Gastroesophageal sphincter (tissue), 4 donors: ENCODE measurements around the gene PPP1R7. TPM values are rescaled to one million over a fixed set of nuclear protein-coding genes. Genes with fewer than 3 reads are reported as not detected.

Experiments
- ATAC-seq: fragments of 150-250 bp; one replicate; pipeline ENCODE4 v1.9.1; 2016; ENCODE audit warnings: mild to moderate bottlenecking, moderate library complexity
- H3K27ac ChIP-seq, 4 donors: fragments of 200-600 bp; sonication (generic) in 3 of 4; 1 replicate in 3 of 4; 2 replicates in 1 of 4; pipeline ENCODE4 v1.5.1; 2016 to 2019
- H3K27me3 ChIP-seq: fragments of 200-600 bp; sonication (generic); one replicate; pipeline ENCODE4 v1.5.1; 2019
- H3K36me3 ChIP-seq, 2 donors: fragments of 200-600 bp; sonication (generic); one replicate each; pipeline ENCODE4 v1.5.1; 2019; ENCODE audit warnings: control low read depth in 1 of 2
- H3K4me1 ChIP-seq, 3 donors: fragments of 200-600 bp; sonication (generic); 1 replicate in 2 of 3; 2 replicates in 1 of 3; pipeline ENCODE4 v1.5.1; 2016 to 2019; ENCODE audit warnings: control low read depth in 2 of 3
- H3K4me3 ChIP-seq, 2 donors: fragments of 200-600 bp; sonication (generic); one replicate each; pipeline ENCODE4 v1.5.1; 2019; ENCODE audit warnings: mild to moderate bottlenecking in 1 of 2, moderate library complexity in 1 of 2
- H3K9me3 ChIP-seq, 3 donors: fragments of 200-600 bp; sonication (generic); one replicate each; pipeline ENCODE4 v1.5.1; 2017 to 2019; ENCODE audit warnings: control low read depth in 2 of 3
- EP300 ChIP-seq: sonication (generic); formaldehyde crosslinking; IDR thresholded peaks from one replicate; pipeline ENCODE4 v1.6.1; 2017; ENCODE audit warnings: antibody characterized with exemption, mild to moderate bottlenecking
- POLR2A ChIP-seq, 2 donors: fragments of 450-650 bp; IDR thresholded peaks; one replicate each; pipeline ENCODE4 v1.6.1; 2017; ENCODE audit warnings: antibody characterized with exemption in 2 of 2, mild to moderate bottlenecking in 2 of 2, moderate library complexity in 1 of 2
- POLR2AphosphoS5 ChIP-seq: sonication (generic); formaldehyde crosslinking; IDR thresholded peaks from one replicate; pipeline ENCODE4 v1.6.1; 2017; ENCODE audit warnings: antibody characterized with exemption
- WGBS, 2 donors: methylation state at CpG; one replicate each; pipeline ENCODE4 v1.1.5; 2018; ENCODE audit warnings: low coverage in 1 of 2; 5-methylcytosine and 5-hydroxymethylcytosine counted together
- total RNA-seq, 4 donors: library from RNA; depleted of rRNA; stranded (reverse); fragments of >200 nt; gene quantifications; one replicate each; pipeline ENCODE4 v1.1.0, GENCODE V29; 2016
- TF ChIP-seq, protein P1 (sequence below), 4 experiments: fragments of 200-600 bp in 2 of 4; fragments of 450-650 bp in 2 of 4; sonication (generic) in 1 of 4; IDR thresholded peaks; one replicate each; pipeline ENCODE4 v1.5.1; 2017 to 2019; ENCODE audit warnings: antibody characterized with exemption in 4 of 4, mild to moderate bottlenecking in 2 of 4, moderate library complexity in 2 of 4

PPP1R7 gene
- total RNA-seq, 4 donors from 2014 or later = 62.3 to 90.7 (median 73.3) TPM

- Histone ChIP-seq H3K36me3 (peaks cover 0 to 9% of the 10 kb centered on the region in 2 donors), H3K9me3 (no peaks in the 10 kb centered on the region), H3K27me3 (no peaks in the 10 kb centered on the region), H3K27ac (no peak overlapping the region), H3K4me3 (no peak overlapping the region), H3K4me1 (no peaks in the 10 kb centered on the region)
- TF ChIP-seq EP300 = no peak
- TF ChIP-seq, protein P1, sequence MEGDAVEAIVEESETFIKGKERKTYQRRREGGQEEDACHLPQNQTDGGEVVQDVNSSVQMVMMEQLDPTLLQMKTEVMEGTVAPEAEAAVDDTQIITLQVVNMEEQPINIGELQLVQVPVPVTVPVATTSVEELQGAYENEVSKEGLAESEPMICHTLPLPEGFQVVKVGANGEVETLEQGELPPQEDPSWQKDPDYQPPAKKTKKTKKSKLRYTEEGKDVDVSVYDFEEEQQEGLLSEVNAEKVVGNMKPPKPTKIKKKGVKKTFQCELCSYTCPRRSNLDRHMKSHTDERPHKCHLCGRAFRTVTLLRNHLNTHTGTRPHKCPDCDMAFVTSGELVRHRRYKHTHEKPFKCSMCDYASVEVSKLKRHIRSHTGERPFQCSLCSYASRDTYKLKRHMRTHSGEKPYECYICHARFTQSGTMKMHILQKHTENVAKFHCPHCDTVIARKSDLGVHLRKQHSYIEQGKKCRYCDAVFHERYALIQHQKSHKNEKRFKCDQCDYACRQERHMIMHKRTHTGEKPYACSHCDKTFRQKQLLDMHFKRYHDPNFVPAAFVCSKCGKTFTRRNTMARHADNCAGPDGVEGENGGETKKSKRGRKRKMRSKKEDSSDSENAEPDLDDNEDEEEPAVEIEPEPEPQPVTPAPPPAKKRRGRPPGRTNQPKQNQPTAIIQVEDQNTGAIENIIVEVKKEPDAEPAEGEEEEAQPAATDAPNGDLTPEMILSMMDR (IDR thresholded peaks at IDR 0.05) = no peak
- WGBS, 2 donors = 92% methylated on average over 5 to 6 of the region's 7 CpGs
- ATAC-seq = no peak
Observed at GRCh38 chr2:241131531-241131930, 18.7 kb upstream of the PPP1R7 start.

- no peak for TF ChIP-seq POLR2A (IDR thresholded peaks at IDR 0.05)
- TF ChIP-seq, protein P1 (IDR thresholded peaks at IDR 0.05) = no peak
- TF ChIP-seq EP300 = no peak
- no peak for TF ChIP-seq POLR2AphosphoS5
- Histone ChIP-seq H3K9me3 (no peaks in the 10 kb centered on the region), H3K4me1 (no peaks in the 10 kb centered on the region), H3K36me3 (peaks cover 0 to 16% of the 10 kb centered on the region in 2 donors), H3K27ac (no peak overlapping the region), H3K4me3 (no peak overlapping the region), H3K27me3 (no peaks in the 10 kb centered on the region)
- WGBS, 2 donors = 94% methylated on average over 3 of the region's 14 CpGs; no CpG with 5 or more reads in 1 of the 2 donors
- ATAC-seq = no peak
Observed at GRCh38 chr2:241132538-241133435, 17.5 kb upstream of the PPP1R7 start.

DNA sequence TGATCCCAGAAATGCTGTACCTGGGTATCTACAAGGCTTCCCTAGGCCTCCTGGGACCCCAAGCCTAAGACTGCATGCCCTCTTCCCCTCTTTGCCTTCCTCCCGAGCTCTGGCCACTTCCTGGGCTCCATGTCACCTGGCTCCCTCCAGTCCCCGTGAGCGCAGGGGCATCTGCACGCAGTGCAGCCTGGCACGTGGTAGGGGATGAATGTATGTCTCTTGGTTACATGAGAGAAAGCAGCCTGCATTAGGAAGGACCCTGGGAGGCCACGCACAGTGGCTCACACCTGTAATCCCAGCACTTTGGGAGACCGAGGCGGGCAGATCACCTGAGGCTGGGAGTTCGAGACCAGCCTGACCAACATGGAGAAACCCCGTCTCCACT lies 16.8 kb upstream of the PPP1R7 start:
- Histone ChIP-seq H3K36me3 (peaks cover 0 to 22% of the 10 kb centered on the region in 2 donors), H3K27me3 (no peaks in the 10 kb centered on the region), H3K4me1 (no peaks in the 10 kb centered on the region), H3K9me3 (no peaks in the 10 kb centered on the region), H3K4me3 (no peak overlapping the region), H3K27ac (no peak overlapping the region)
- 60 to 100% methylated on average over 1 to 4 of the region's 10 CpGs for WGBS, 2 donors
- TF ChIP-seq, protein P1 (IDR thresholded peaks at IDR 0.05) = no peak
- TF ChIP-seq POLR2AphosphoS5 = no peak
- no peak for TF ChIP-seq EP300
- TF ChIP-seq POLR2A (IDR thresholded peaks at IDR 0.05) = no peak
- ATAC-seq = no peak

DNA sequence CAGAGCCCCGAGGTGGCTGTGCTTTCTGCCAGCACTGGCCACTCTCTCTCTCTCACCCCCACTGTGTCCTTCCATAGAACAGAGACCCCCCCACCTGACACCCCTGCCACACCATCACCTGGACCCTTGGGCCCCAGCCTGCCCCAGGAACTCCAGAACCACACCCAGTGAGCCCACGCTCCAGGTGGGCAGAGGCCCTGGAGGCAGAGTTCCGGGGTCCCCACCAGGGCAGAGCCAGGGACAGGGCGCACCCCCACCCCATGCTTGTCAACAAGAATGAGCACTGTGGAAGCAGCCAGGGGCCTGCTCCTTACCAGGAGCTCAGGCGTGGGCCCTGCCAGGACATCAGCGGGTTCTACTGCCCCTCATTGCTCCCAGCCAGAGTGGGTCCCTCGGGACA lies 15.6 kb upstream of the PPP1R7 start:
- TF ChIP-seq POLR2A (IDR thresholded peaks at IDR 0.05) (no peak), POLR2AphosphoS5 (no peak), EP300 (no peak)
- TF ChIP-seq, protein P1 (IDR thresholded peaks at IDR 0.05) = no peak

GRCh38 chr2:241135737-241136136 lies 14.5 kb upstream of the PPP1R7 start:
- WGBS, 2 donors = 100% methylated on average over 1 of the region's 9 CpGs; no CpG with 5 or more reads in 1 of the 2 donors
- TF ChIP-seq POLR2A (IDR thresholded peaks at IDR 0.05) (no peak), EP300 (no peak)
- H3K36me3 ChIP-seq = peaks cover 0 to 36% of the 10 kb centered on the region in 2 donors
- no peaks in the 10 kb centered on the region for H3K27me3 ChIP-seq
- no peak overlapping the region for H3K27ac ChIP-seq
- H3K4me3 ChIP-seq = no peak overlapping the region
- no peaks in the 10 kb centered on the region for H3K9me3 ChIP-seq
- no peak for ATAC-seq
- no peaks in the 10 kb centered on the region for H3K4me1 ChIP-seq

More for the DNA sequence above, 15.6 kb upstream of the PPP1R7 start:
- peaks cover 0 to 26% of the 10 kb centered on the region in 2 donors for H3K36me3 ChIP-seq
- 75% methylated on average over 2 of the region's 7 CpGs; no CpG with 5 or more reads in 1 of the 2 donors for WGBS, 2 donors
- no peak for ATAC-seq
- no peaks in the 10 kb centered on the region for H3K9me3 ChIP-seq
- no peak overlapping the region for H3K4me3 ChIP-seq
- no peak overlapping the region for H3K27ac ChIP-seq
- no peaks in the 10 kb centered on the region for H3K27me3 ChIP-seq
- H3K4me1 ChIP-seq = no peaks in the 10 kb centered on the region
